ENCODE results near the gene MEG3. TPM values are rescaled to one million over a fixed set of nuclear protein-coding genes. Genes with fewer than 3 reads are reported as not detected.

MEG3 gene
- polyA plus RNA-seq, 1 donor from 2014 or later = not detected

DNA sequence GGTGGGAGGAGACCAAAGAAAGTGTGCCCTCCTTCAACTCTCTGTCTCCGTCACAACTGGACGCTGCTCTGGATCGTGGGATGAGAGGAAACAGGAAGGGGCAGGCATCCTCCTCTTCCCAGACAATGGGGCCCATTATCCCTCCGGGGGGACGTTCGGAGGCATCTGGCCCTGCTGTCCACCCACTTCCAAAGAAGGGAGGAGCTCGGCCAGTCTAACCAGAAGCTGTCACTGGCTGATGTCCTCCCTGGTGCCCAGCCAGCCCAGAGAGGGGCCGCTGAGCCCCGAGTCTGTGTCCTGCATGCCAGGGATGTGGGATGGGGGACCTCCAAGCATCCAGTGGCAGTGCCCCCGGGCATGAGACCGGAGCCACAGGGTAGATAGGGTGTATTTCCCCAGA lies 39.8 kb upstream of the MEG3 start:
- TF ChIP-seq TAF1 (IDR thresholded peaks at IDR 0.05; ENCODE audit: low read depth) (no peak), MXI1 (conservative IDR thresholded peaks at IDR 0.05; ENCODE audit: poor library complexity, severe bottlenecking) (no peak), RAD21 (conservative IDR thresholded peaks at IDR 0.05) (no peak), POLR2AphosphoS5 (IDR thresholded peaks at IDR 0.05) (no peak), SMC3 (conservative IDR thresholded peaks at IDR 0.05; ENCODE audit: poor library complexity) (no peak), EP300 (conservative IDR thresholded peaks at IDR 0.05; ENCODE audit: poor library complexity, severe bottlenecking) (no peak), EZH2 (IDR thresholded peaks at IDR 0.05; ENCODE audit: borderline replicate concordance, insufficient read depth, low read length, poor library complexity, severe bottlenecking) (no peak)
- TF ChIP-seq, protein P1, sequence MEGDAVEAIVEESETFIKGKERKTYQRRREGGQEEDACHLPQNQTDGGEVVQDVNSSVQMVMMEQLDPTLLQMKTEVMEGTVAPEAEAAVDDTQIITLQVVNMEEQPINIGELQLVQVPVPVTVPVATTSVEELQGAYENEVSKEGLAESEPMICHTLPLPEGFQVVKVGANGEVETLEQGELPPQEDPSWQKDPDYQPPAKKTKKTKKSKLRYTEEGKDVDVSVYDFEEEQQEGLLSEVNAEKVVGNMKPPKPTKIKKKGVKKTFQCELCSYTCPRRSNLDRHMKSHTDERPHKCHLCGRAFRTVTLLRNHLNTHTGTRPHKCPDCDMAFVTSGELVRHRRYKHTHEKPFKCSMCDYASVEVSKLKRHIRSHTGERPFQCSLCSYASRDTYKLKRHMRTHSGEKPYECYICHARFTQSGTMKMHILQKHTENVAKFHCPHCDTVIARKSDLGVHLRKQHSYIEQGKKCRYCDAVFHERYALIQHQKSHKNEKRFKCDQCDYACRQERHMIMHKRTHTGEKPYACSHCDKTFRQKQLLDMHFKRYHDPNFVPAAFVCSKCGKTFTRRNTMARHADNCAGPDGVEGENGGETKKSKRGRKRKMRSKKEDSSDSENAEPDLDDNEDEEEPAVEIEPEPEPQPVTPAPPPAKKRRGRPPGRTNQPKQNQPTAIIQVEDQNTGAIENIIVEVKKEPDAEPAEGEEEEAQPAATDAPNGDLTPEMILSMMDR (IDR thresholded peaks at IDR 0.05; ENCODE audit: poor library complexity, severe bottlenecking) = no peak
- TF ChIP-seq, protein P2, sequence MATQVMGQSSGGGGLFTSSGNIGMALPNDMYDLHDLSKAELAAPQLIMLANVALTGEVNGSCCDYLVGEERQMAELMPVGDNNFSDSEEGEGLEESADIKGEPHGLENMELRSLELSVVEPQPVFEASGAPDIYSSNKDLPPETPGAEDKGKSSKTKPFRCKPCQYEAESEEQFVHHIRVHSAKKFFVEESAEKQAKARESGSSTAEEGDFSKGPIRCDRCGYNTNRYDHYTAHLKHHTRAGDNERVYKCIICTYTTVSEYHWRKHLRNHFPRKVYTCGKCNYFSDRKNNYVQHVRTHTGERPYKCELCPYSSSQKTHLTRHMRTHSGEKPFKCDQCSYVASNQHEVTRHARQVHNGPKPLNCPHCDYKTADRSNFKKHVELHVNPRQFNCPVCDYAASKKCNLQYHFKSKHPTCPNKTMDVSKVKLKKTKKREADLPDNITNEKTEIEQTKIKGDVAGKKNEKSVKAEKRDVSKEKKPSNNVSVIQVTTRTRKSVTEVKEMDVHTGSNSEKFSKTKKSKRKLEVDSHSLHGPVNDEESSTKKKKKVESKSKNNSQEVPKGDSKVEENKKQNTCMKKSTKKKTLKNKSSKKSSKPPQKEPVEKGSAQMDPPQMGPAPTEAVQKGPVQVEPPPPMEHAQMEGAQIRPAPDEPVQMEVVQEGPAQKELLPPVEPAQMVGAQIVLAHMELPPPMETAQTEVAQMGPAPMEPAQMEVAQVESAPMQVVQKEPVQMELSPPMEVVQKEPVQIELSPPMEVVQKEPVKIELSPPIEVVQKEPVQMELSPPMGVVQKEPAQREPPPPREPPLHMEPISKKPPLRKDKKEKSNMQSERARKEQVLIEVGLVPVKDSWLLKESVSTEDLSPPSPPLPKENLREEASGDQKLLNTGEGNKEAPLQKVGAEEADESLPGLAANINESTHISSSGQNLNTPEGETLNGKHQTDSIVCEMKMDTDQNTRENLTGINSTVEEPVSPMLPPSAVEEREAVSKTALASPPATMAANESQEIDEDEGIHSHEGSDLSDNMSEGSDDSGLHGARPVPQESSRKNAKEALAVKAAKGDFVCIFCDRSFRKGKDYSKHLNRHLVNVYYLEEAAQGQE (IDR thresholded peaks at IDR 0.05; ENCODE audit: borderline replicate concordance) = no peak
- no peaks in the 10 kb centered on the region for H3K9me3 ChIP-seq (ENCODE audit: low read length)
- H3K4me2 ChIP-seq (ENCODE audit: low read length) = no peak overlapping the region
- no peaks in the 10 kb centered on the region for H3K36me3 ChIP-seq (ENCODE audit: insufficient read depth, low read length)
- H3K79me2 ChIP-seq (replicated peaks; ENCODE audit: insufficient read depth, low read length) = no peaks in the 10 kb centered on the region
- H2AFZ ChIP-seq (ENCODE audit: low read depth, low read length) = no peak overlapping the region
- H3F3A ChIP-seq (ENCODE audit: insufficient read depth, low read length, poor library complexity, severe bottlenecking) = no peaks in the 10 kb centered on the region
- H3K4me3 ChIP-seq (ENCODE audit: low read length) = no peak overlapping the region
- H3K9ac ChIP-seq (ENCODE audit: low read length) = no peak overlapping the region
- no peaks in the 10 kb centered on the region for H4K20me1 ChIP-seq (ENCODE audit: insufficient read depth)
- no peak overlapping the region for H3K27ac ChIP-seq (ENCODE audit: low read length)
- no peaks in the 10 kb centered on the region for H3K9me2 ChIP-seq (ENCODE audit: insufficient read depth, low read length)
- no peaks in the 10 kb centered on the region for H3K27me3 ChIP-seq (ENCODE audit: insufficient read depth, low read depth, low read length)

DNA sequence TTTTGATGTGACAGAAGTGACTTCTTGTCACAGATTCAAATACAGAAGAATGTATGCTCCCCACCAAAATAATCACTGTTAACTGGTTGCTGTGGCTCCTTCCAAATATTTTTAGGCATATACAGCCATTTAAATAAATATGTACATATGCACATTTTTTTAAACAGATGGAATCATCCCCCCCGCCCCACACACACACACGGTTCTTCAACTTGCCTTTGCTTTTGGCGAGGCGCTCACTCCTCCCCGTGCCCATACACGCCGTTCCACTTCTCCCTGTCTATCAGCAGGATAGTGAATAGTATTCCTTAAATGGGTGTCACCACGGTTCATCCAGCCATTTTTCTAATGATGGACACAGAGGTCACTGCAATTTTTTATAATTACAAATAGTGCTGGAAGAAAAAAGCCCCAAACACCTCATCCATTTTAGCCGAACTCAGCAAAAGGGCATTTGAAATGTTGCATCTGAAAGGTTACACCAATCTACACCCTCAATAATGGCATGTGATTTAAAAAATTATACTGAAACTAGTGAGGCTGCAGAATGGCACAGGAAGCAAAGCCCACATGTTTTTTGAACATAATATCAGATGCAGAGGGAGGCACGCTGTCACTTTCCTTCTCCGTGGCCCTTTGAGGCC lies 39.2 kb upstream of the MEG3 start:
- Histone ChIP-seq H3K4me2 (ENCODE audit: low read length) (no peak overlapping the region), H3K4me3 (ENCODE audit: low read length) (no peak overlapping the region), H4K20me1 (ENCODE audit: insufficient read depth) (no peaks in the 10 kb centered on the region), H3K79me2 (replicated peaks; ENCODE audit: insufficient read depth, low read length) (no peaks in the 10 kb centered on the region), H3K27me3 (ENCODE audit: insufficient read depth, low read depth, low read length) (no peaks in the 10 kb centered on the region), H3K9me2 (ENCODE audit: insufficient read depth, low read length) (no peaks in the 10 kb centered on the region), H3F3A (ENCODE audit: insufficient read depth, low read length, poor library complexity, severe bottlenecking) (no peaks in the 10 kb centered on the region), H3K9ac (ENCODE audit: low read length) (no peak overlapping the region), H3K36me3 (ENCODE audit: insufficient read depth, low read length) (no peaks in the 10 kb centered on the region), H3K27ac (ENCODE audit: low read length) (no peak overlapping the region), H3K9me3 (ENCODE audit: low read length) (no peaks in the 10 kb centered on the region), H2AFZ (ENCODE audit: low read depth, low read length) (no peak overlapping the region)
- no peak for TF ChIP-seq TAF1 (IDR thresholded peaks at IDR 0.05; ENCODE audit: low read depth)
- TF ChIP-seq, protein P1 (IDR thresholded peaks at IDR 0.05; ENCODE audit: poor library complexity, severe bottlenecking) = no peak
- no peak for TF ChIP-seq SMC3 (conservative IDR thresholded peaks at IDR 0.05; ENCODE audit: poor library complexity)
- TF ChIP-seq EP300 (conservative IDR thresholded peaks at IDR 0.05; ENCODE audit: poor library complexity, severe bottlenecking) = no peak
- TF ChIP-seq EZH2 (IDR thresholded peaks at IDR 0.05; ENCODE audit: borderline replicate concordance, insufficient read depth, low read length, poor library complexity, severe bottlenecking) = no peak
- TF ChIP-seq, protein P2 (IDR thresholded peaks at IDR 0.05; ENCODE audit: borderline replicate concordance) = no peak
- no peak for TF ChIP-seq POLR2AphosphoS5 (IDR thresholded peaks at IDR 0.05)
- no peak for TF ChIP-seq RAD21 (conservative IDR thresholded peaks at IDR 0.05)
- no peak for TF ChIP-seq MXI1 (conservative IDR thresholded peaks at IDR 0.05; ENCODE audit: poor library complexity, severe bottlenecking)

Data from neural cell (in vitro differentiated cells).